CD4-positive, alpha-beta T cell treated with Interleukin-6 for 4 hours (primary cell): ENCODE measurements around the gene MAPK9.
"Not testable (repeated sequence)": the region's sequence is repeated elsewhere in the genome, so short reads cannot be mapped to it uniquely, and the experiment has no call there.

Experiments
- DNase-seq: peaks from one replicate; pipeline ENCODE4 v3.0.0-alpha.2; 2020; ENCODE audit warnings: mixed read lengths

MAPK9 gene

GRCh38 chr5:180324601-180324950 lies 32.7 kb upstream of the MAPK9 start:
- DNase-seq, result no peak

DNA sequence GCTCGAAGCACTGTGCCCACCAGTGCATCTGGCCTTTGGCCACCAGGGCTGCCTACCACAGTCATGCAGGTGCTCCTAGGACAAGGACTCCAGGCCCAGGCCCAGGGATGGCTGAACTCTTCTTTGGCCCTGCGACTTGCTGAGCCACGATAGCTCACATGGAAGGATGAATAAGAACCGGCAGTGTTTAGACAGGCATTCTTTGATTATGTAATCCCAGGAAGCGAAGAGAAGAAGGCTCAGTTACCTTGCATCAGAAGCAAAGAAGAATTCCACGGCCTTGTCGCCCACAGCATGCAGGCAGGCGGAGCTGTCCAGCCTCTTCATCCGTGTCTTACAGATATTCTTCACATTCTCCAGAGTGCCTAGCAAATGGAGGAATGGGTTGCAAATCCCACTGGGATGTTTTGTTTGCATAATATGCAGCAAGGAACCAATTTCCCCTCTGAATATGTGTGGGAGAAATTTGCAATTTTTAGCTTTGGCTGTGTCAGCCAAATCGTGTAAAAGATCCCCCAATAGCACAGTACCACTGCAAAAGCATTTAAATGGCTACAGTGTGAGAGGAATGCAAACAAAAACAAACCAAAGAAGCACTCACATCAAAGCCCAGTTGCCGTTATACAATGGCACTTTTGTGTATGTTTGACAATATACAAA lies 32.2 kb upstream of the MAPK9 start:
- DNase-seq, result no peak

DNA sequence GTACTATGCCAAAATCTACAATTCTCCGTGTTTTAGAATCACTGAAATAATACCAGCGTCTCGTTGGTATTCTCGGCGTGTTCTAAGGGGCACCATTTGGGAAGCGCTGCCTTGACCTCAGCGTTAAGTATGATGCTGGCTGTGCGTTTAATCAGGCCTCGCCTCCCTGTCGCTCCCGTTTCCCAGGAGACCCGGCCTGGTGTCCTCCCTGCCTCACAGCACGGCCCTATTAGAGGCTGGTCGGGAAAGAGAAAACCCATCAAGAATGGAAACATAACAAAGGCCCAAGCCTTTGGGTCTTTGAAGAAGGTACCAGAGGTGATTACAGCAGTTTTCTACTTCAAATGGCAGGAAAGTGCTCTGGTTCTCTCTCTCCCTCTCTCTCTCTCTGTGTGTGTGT lies 31.3 kb upstream of the MAPK9 start:
- DNase-seq, result no peak

- DNase-seq, result no peak
Observed at GRCh38 chr5:180318456-180319089, 26.7 kb upstream of the MAPK9 start.

- no peak for DNase-seq
Observed at GRCh38 chr5:180316586-180316985, 24.7 kb upstream of the MAPK9 start.

- peak; percentile 81 for DNase-seq
Observed at GRCh38 chr5:180315762-180316212, 23.9 kb upstream of the MAPK9 start.

DNA sequence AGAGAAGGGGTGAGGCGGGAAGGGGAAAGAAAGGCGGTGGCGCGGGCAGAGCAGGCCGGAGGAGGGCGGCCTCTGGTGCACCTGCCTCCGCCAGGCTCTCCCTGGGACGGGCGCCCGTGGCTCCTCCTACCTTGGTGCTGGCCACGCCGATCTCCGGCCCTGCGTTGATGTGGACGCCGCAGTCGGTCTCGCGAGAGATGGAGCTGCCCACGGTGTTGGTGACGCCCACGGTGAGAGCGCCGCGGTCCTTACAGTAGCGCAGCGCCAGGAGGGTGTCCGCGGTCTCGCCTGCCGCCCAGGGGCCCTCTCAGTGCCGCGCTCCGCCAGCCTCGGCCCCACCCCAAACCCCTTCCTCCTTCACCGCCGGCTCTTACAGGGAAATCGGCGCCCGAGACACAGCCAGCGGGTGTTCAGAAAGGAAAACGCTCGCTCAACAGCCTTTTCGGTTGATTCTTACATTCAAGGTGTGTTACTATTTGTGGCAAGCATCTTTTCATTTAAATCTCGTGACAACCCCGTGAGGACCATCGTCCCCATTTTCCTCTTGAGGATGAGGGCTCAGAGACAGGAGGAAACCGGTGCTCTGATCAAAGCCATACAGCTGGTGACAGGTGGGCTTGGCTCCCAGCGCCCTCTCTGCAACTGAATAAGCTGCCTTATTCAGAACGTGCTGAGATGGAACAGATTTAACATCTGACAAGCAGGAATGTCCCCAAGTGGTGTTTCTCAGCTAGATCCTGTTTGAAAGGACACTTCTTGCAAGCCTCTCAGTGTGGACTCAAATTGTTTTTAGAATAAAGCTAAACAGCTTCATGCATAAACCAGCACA lies 22.0 kb upstream of the MAPK9 start:
- peak; percentile 73 for DNase-seq

DNA sequence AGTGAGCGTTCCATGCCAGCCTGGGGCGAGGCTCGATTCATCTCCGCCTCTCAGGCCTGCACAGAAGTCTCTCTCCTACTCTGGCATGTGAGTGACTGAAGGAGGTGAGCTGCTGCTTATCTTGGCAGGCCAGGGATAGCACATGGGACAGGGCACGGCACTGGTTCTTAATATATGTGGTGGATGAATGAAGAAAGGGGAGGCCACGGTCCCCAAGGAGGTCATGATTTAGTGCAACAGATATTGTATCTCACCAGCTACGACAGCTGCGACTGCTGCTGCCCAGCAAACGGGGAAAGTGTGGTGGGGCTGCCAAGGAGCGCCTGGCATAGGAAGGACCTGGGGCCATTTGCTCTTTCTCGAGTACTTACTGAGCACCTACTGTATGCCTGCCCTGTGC lies 19.3 kb upstream of the MAPK9 start:
- no peak for DNase-seq

GRCh38 chr5:180306796-180307195 lies 14.9 kb upstream of the MAPK9 start:
- no peak for DNase-seq

GRCh38 chr5:180305481-180305880 lies 13.6 kb upstream of the MAPK9 start:
- no peak for DNase-seq

DNA sequence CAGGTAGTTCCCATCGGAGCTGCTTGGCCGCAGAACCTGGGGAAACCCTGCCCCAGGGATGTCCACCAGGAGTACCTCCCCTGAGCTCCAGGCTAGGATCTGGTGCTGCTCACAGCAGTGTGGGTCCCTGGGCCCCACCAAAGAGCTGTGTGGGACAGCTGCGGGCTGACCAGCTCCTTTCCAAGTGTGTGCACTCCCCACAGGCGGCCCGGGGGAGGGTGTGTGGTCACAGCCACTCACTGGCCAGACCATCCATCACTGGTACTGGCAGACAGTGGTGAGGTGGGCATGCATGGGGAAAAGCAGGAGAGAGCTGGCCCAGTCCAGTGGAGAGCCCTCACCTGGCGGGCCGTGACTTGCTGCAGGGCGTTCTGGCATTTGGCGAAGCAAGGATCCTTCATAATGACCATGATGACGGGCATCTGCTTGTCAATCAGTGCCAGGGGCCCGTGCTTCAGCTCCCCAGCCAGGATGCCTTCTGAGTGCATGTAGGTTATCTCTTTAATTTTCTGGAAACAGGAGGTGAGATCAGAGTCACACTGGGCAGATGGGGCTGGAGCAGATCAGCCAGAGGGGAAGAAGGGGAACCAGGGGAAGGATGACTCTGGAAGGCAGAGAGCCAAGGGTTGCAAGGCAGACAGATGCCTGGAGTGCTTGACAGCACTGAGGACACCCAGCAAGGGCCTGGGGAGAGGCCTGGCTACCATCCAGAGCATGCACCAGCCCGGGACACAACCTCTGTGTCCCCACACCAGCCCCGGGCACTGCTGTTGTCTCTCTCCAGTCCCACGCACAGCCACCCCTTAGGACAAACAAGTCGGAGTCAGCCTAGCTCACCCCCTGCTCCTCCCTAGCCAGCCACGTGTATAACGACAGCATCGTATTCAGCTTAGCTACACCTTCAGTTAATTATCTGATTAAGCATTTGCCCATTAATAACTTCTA lies 12.8 kb upstream of the MAPK9 start:
- no peak for DNase-seq

DNA sequence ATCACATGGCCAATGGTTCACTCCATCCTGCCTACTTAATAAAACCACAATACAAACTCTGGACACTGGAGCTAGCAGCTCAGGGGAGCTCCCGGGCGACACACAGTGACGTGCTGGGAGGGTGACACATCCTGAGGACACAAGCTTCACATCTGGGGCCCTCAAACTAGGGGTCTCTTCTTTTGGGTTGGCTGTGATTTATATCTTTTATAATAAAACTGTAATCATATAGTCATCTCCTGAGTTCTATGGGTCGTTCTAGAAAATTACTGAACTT lies 12.1 kb upstream of the MAPK9 start:
- DNase-seq, result no peak

DNA sequence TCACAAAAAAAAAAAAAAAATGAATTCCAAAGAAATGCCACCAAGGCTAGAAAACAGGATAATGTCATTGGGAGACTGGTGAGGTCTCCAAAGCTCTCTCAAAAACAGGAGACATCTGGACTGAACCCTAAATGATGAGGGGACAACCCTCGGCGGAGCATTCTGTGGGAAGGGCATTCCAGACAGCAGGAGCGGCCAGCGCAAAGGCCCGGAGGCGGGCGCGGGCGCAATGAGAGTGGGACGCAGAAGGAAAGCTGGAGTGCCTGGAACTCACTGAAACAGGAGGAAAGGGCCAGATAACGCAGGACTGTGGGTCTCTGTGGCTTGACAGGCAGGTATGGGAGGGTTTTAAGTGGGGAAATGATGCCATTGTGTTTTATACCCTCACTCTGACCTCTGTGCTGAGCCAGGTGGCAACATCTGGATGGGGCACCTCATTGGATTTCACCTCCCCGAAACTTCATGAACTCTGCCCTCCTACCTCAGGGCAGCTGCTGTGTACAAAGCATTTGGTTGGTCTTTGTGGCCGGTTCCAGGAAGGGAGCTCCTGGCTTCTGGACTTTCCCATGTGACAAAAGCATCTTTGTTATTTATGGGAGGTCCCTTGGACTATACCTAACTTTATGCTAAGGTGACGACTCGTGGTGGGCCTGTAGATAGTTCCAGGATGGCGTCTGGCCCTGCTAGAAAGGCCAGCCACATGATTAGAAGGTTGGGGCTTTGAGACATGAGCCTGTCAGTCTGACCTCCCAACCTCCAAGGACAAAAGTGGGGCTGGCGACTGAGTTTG lies 11.5 kb upstream of the MAPK9 start:
- no peak for DNase-seq

DNA sequence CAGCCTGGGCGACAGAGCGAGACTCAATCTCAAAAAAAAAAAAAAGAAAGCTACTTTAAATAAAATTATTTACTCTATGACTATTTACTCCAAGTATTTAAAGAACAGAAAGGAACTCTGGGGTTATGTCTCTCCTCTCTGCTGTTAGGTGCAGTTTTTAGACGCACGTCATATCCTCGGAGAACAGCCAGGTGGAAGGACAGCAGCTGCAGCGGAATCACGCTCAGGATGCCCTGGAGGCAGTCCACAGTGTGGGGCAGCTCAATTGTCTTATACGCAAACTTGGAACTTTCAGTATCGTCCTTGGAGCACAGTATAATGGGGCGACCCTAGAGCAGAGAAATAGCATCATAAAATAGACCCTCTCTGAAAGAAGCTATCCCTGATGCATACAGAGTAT lies 10.4 kb upstream of the MAPK9 start:
- DNase-seq, result no peak

- DNase-seq, result no peak
Observed at GRCh38 chr5:180301253-180301652, 9.4 kb upstream of the MAPK9 start.

DNA sequence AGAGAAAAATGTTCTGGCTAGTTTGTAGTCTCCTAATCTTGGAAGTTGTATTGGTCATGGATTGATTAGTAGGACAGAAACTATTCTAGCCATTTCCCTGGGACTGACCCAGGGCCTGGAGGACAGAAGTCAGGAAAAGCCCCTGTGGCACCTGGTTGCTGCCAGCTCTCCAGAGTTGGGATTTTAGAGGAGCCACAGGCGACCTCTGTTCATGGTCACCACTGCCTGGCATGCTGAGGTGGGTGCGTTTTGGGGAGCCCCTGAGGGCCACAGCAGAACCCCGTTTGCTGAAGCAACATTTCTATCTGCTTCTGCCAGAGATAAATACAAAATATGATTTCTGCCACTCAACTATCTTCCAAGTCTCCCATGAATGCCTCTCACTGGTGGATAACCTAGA lies 7.6 kb upstream of the MAPK9 start:
- DNase-seq, result no peak

DNA sequence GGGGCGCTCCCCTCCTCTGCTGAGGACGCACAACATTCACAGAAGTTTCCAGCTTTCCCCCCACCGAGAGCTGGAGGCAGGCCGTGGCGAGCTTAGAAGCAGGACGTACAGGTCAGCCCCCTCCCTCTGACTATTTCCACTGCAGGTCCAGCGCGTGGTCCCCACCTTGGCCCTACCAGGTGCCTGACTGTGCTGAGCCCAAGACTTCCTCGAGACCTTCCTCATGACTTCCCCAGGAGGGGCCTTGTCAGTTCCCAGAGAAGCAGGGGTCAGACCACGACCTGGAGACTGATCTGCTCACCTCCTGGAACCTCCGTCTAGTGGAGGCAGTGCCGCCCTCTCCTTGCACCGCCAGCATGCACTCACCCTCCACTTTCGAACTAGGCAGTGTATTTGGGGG lies 7.1 kb upstream of the MAPK9 start:
- DNase-seq, result not testable (repeated sequence)

GRCh38 chr5:180297587-180298282 lies 5.9 kb upstream of the MAPK9 start:
- DNase-seq, result no peak

GRCh38 chr5:180296771-180297170 lies 4.9 kb upstream of the MAPK9 start:
- DNase-seq, result no peak

DNA sequence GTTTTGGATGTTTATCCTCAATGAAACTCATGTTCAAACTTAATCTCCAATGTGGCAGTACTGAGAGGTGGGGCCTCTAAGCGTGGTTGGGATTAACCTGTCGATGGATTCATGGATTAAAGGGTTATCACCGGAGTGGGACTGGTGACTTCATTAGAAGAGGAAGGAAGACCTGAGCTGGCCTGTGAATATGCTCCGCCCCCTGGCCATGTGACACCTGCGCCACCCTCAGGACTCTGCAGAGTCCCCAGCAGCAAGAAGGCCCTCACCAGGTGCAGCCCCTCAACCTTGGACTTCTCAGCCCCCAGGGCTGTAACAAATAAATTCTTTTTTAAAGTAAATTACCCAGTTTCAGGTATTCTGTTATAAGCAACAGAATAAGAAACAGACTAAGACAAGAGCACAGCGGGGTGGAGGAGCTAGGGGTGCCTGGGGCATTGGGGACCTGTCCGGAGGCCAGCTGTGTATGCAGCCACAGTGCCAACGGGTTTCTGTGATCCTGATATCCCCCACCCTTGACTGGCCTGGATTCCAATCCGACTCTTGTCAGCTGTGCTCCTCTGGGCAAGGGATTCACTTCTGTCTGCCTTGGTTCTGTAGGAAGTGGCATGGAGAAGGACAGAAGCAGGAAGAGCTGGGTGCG lies 3.2 kb upstream of the MAPK9 start:
- no peak for DNase-seq

- peak; percentile 6 for DNase-seq
Observed at GRCh38 chr5:180294411-180294810, 2.5 kb upstream of the MAPK9 start.
